GM21390 (cell line): ENCODE results near the gene EZR.

ENCODE experiments used
- ATAC-seq: cut with Tn5 transposase; IDR thresholded peaks from one replicate; pipeline ENCODE4 v1.9.1; 2021; ENCODE audit not compliant: unreplicated experiment

EZR gene

GRCh38 chr6:158764183-158764849 lies 54.9 kb downstream of the EZR start:
- ATAC-seq: no peak

- no peak for ATAC-seq
Observed at GRCh38 chr6:158763434-158764182, 55.6 kb downstream of the EZR start.

- ATAC-seq: no peak
Observed at GRCh38 chr6:158762787-158763433, 56.3 kb downstream of the EZR start.

- no peak for ATAC-seq
Observed at GRCh38 chr6:158761746-158762145, 57.4 kb downstream of the EZR start.

GRCh38 chr6:158760618-158761250 lies 58.4 kb downstream of the EZR start:
- no peak for ATAC-seq

- ATAC-seq: no peak
Observed at GRCh38 chr6:158759966-158760617, 59.1 kb downstream of the EZR start.

GRCh38 chr6:158758941-158759479 lies 60.2 kb downstream of the EZR start:
- ATAC-seq: no peak

GRCh38 chr6:158758451-158758860 lies 60.7 kb downstream of the EZR start:
- no peak for ATAC-seq

- no peak for ATAC-seq
Observed at GRCh38 chr6:158757753-158758090, 61.4 kb downstream of the EZR start.

GRCh38 chr6:158756977-158757752 lies 62.0 kb downstream of the EZR start:
- no peak for ATAC-seq

- no peak for ATAC-seq
Observed at GRCh38 chr6:158756126-158756525, 63.0 kb downstream of the EZR start.

- ATAC-seq: no peak
Observed at GRCh38 chr6:158755636-158756035, 63.5 kb downstream of the EZR start.

- ATAC-seq: no peak
Observed at GRCh38 chr6:158754738-158755137, 64.4 kb downstream of the EZR start.

- no peak for ATAC-seq
Observed at GRCh38 chr6:158753811-158754210, 65.4 kb downstream of the EZR start.

- no peak for ATAC-seq
Observed at GRCh38 chr6:158752613-158753012, 66.6 kb downstream of the EZR start.

- ATAC-seq: no peak
Observed at GRCh38 chr6:158751921-158752320, 67.2 kb downstream of the EZR start.

GRCh38 chr6:158751224-158751623 lies 67.9 kb downstream of the EZR start:
- ATAC-seq: no peak

GRCh38 chr6:158744986-158745430 lies 74.2 kb downstream of the EZR start:
- no peak for ATAC-seq

GRCh38 chr6:158743033-158743651 lies 76.0 kb downstream of the EZR start:
- ATAC-seq: no peak

- ATAC-seq: no peak
Observed at GRCh38 chr6:158739673-158740072, 79.5 kb downstream of the EZR start.
